ENCODE data around the gene A2M.

- TF ChIP-seq CTCF (conservative IDR thresholded peaks at IDR 0.05) (no peak), EZH2 (IDR thresholded peaks at IDR 0.05; ENCODE audit: low read depth) (no peak)
Measured at GRCh38 chr12:9124383-9125031, 8.8 kb upstream of the A2M start.

Measured in PC-9 (cell line).